ENCODE data around the gene GALNT17.

Gene GALNT17

DNA sequence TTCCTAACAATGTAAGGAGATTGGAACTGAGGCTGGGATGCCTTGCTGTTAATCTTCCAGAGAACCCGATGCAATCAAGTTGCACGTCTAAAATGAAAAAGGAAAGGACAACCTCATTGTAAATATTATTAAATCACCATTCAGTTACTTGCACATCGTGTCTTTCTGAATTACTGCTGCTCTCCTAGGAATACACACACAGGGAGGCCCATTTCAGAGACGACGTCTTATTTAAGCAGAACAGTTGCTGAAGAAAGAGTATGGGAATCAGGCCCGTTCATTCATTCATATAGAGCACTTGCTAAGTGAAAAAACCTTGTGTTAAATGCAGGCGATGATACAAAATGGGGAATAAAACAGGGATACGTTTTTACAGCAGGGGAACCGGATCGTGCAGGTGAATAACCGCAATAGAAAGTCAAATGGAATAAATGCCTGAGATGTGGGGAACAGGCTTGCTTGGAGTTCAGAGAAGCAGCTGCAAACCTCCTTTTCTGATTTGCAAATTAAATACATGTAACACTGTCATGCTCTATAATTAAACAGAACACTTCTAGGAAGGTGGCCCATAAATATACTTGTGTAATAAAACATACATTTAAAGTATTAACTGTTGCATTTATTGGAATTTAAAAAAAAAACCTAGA lies 409.9 kb downstream of the GALNT17 start:
- Mint-ChIP-seq H3K9me3 (peaks cover 4% of the 10 kb centered on the region), H3K36me3 (ENCODE audit: low read depth) (no peaks in the 10 kb centered on the region), H3K27ac (no peak overlapping the region), H3K27me3 (ENCODE audit: low read depth, poor library complexity) (peaks cover 4% of the 10 kb centered on the region), H3K4me1 (peaks cover 36% of the 10 kb centered on the region), H3K4me3 (no peak overlapping the region)
- no peak for DNase-seq
- TF ChIP-seq, protein P1, sequence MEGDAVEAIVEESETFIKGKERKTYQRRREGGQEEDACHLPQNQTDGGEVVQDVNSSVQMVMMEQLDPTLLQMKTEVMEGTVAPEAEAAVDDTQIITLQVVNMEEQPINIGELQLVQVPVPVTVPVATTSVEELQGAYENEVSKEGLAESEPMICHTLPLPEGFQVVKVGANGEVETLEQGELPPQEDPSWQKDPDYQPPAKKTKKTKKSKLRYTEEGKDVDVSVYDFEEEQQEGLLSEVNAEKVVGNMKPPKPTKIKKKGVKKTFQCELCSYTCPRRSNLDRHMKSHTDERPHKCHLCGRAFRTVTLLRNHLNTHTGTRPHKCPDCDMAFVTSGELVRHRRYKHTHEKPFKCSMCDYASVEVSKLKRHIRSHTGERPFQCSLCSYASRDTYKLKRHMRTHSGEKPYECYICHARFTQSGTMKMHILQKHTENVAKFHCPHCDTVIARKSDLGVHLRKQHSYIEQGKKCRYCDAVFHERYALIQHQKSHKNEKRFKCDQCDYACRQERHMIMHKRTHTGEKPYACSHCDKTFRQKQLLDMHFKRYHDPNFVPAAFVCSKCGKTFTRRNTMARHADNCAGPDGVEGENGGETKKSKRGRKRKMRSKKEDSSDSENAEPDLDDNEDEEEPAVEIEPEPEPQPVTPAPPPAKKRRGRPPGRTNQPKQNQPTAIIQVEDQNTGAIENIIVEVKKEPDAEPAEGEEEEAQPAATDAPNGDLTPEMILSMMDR (IDR thresholded peaks at IDR 0.05), result no peak

DNA sequence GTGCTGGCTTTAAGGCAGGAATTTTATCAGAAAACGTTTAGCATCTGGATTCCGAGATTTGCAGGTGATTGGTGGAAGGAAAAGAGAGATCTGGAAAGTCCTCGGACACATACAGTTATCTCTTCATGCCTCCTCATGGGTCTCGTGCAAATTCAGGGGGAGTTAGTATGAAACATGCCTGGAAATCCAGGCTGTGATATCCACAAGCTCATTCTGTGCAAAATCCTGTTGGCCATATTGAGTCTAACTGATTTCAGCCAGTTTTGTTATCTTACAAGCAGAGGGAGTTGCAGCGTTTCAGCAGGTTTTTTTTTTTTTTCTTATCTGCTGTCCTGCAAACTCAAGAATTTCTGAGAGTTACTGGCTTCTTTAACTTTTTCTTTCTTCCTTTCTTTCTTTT lies 411.5 kb downstream of the GALNT17 start:
- no peak for DNase-seq
- H3K4me3 Mint-ChIP-seq, result no peak overlapping the region
- H3K9me3 Mint-ChIP-seq, result peaks cover 7% of the 10 kb centered on the region
- H3K27me3 Mint-ChIP-seq (ENCODE audit: low read depth, poor library complexity), result peaks cover 4% of the 10 kb centered on the region
- no peaks in the 10 kb centered on the region for H3K36me3 Mint-ChIP-seq (ENCODE audit: low read depth)
- peaks cover 25% of the 10 kb centered on the region for H3K4me1 Mint-ChIP-seq
- TF ChIP-seq, protein P1 (IDR thresholded peaks at IDR 0.05), result no peak
- H3K27ac Mint-ChIP-seq, result no peak overlapping the region

DNA sequence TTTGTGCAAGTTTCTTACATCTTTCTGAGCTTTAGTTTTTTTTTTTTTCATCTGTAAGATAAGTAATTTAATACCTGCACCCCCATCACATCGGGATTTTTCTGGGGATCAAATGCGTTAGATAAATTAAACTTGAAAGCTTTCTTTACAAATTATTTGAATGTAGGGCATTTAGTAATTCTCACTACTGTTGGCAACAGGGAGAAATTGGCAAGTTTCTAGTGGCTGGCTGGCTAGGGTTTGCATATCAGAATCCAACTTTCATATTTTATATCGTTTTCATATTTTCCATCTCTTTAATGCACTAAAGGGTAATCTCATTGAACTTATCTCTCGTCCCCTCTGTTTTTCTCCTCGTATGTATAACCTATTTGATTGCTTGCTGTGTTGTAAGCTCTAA lies 412.9 kb downstream of the GALNT17 start:
- H3K4me1 Mint-ChIP-seq, result peaks cover 22% of the 10 kb centered on the region
- no peak overlapping the region for H3K4me3 Mint-ChIP-seq
- TF ChIP-seq, protein P1 (IDR thresholded peaks at IDR 0.05), result no peak
- peaks cover 14% of the 10 kb centered on the region for H3K9me3 Mint-ChIP-seq
- H3K27ac Mint-ChIP-seq, result peak overlapping the region; percentile 6
- no peak for DNase-seq
- H3K36me3 Mint-ChIP-seq (ENCODE audit: low read depth), result no peaks in the 10 kb centered on the region
- H3K27me3 Mint-ChIP-seq (ENCODE audit: low read depth, poor library complexity), result peaks cover 4% of the 10 kb centered on the region

DNA sequence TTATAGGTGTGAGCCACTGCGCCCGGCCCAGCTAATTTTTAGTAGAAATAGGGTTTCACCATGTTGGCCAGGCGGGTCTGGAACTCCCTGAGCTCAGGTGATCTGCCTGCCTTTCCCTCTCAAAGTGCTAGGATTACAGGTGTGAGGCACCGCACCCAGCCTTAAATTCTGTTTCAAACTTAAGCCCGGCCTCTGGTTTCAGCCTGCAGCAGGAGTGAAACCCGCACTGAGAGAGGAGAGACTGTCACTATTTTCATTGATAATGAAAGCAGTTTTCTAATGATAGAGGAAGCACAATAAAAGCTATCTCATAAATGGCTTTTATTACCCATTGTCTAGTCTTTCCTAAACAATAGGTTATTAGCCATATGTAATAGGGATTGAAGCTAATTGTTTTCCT lies 415.5 kb downstream of the GALNT17 start:
- peaks cover 8% of the 10 kb centered on the region for H3K4me1 Mint-ChIP-seq
- no peak for DNase-seq
- H3K9me3 Mint-ChIP-seq, result peaks cover 30% of the 10 kb centered on the region
- no peak overlapping the region for H3K4me3 Mint-ChIP-seq
- peaks cover 9% of the 10 kb centered on the region for H3K36me3 Mint-ChIP-seq (ENCODE audit: low read depth)
- TF ChIP-seq, protein P1 (IDR thresholded peaks at IDR 0.05), result no peak
- no peak overlapping the region for H3K27ac Mint-ChIP-seq
- peaks cover 7% of the 10 kb centered on the region for H3K27me3 Mint-ChIP-seq (ENCODE audit: low read depth, poor library complexity)

DNA sequence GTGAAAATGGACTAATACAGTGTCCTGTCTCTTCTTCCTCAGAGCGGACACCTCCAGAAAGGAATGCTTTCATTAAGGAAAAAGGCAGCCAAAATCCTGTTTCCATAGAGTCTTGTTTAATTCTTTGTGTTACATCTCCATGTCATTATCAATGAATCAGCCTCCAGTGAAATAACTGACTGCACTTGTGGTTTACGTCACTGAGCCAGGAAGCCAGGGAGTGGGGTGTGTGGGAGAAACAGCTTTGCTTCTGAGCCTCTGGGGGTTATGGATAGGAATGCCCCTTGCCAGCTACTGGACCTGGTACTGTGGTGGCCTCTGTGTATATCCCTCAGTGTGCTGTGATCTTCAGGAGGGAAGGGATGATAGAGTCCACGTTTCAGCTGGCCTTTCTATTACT lies 416.8 kb downstream of the GALNT17 start:
- H3K27ac Mint-ChIP-seq, result no peak overlapping the region
- TF ChIP-seq, protein P1 (IDR thresholded peaks at IDR 0.05), result no peak
- no peak overlapping the region for H3K4me3 Mint-ChIP-seq
- peaks cover 6% of the 10 kb centered on the region for H3K27me3 Mint-ChIP-seq (ENCODE audit: low read depth, poor library complexity)
- H3K36me3 Mint-ChIP-seq (ENCODE audit: low read depth), result peaks cover 9% of the 10 kb centered on the region
- DNase-seq, result no peak
- H3K4me1 Mint-ChIP-seq, result no peaks in the 10 kb centered on the region
- peaks cover 34% of the 10 kb centered on the region for H3K9me3 Mint-ChIP-seq

DNA sequence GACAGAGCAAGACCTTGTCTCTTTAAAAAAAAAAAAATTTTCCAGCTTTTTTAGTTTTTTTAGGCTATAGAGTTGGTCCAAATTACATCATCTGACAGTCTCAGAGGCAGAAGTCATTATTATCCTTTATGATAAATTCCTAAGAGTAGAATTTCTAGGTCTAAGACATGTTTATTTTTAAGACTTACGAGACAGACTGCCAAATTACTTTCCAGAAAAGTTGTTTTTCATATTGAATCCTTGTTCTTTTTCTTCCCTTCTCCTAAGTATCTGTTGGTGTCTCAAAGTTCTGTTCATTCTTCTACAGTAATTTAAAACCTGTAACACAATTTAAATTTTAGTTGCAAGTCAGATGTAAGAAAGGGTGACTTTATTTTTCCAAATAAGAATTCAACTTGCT lies 421.4 kb downstream of the GALNT17 start:
- peaks cover 39% of the 10 kb centered on the region for H3K9me3 Mint-ChIP-seq
- H3K36me3 Mint-ChIP-seq (ENCODE audit: low read depth), result peaks cover 9% of the 10 kb centered on the region
- no peak overlapping the region for H3K27ac Mint-ChIP-seq
- DNase-seq, result no peak
- peaks cover 10% of the 10 kb centered on the region for H3K27me3 Mint-ChIP-seq (ENCODE audit: low read depth, poor library complexity)
- peaks cover 4% of the 10 kb centered on the region for H3K4me1 Mint-ChIP-seq
- TF ChIP-seq, protein P1 (IDR thresholded peaks at IDR 0.05), result no peak
- H3K4me3 Mint-ChIP-seq, result no peak overlapping the region
